ENCODE data around the gene FOXE3.

DNA sequence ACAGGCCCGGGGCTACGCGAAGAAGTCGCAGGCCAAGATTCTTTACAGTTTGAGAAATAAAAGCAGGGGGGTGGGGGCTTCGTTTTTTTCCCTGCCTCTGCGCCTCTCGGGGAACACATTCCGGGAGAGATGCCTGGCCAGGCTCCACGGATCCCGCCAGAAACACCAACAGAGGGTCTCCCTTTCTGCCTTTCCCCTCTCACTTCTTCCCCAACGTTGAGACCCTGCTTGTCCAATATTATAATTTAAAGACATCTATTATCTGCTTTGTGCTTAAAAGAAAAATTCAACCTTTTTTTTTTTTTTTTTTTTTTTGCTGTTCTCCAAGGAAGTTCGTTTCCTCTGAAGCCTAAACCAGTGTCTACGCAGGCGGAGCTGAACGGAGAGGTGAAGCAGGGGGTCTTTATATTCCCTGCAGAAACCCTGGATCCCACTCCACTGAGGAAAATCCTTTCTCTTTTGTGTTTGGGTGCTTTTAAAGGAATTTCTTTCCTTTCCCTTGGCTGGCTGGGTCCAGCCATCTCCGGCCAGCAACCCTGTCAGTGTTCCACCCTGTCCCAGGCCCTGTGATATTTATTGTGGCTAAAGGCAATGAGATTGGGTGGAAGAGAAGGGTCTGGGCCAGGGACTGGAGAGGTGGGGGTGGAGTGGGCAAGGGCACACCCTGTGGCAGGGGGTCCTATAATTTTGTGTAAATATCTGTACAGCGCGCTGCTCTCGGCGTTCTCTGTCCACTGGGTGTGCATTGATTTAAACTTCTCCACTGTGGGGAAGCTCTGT, 23.9 kb downstream of the FOXE3 start:
- TF ChIP-seq KDM5A (IDR thresholded peaks at IDR 0.05) = no peak
- TF ChIP-seq, protein P1, sequence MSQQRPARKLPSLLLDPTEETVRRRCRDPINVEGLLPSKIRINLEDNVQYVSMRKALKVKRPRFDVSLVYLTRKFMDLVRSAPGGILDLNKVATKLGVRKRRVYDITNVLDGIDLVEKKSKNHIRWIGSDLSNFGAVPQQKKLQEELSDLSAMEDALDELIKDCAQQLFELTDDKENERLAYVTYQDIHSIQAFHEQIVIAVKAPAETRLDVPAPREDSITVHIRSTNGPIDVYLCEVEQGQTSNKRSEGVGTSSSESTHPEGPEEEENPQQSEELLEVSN (IDR thresholded peaks at IDR 0.05; ENCODE audit: borderline replicate concordance, low read depth) = no peak
- TF ChIP-seq RARB (CRISPR knock-in tag; IDR thresholded peaks at IDR 0.05) = no peak
- no peak for TF ChIP-seq CBX2 (IDR thresholded peaks at IDR 0.05; ENCODE audit: borderline replicate concordance, low read depth)
- no peak for TF ChIP-seq RCOR1 (IDR thresholded peaks at IDR 0.05; ENCODE audit: low read depth, low read length)
- TF ChIP-seq KDM1A (IDR thresholded peaks at IDR 0.05; ENCODE audit: low read depth) = no peak
- TF ChIP-seq RNF2 (IDR thresholded peaks at IDR 0.05; ENCODE audit: borderline replicate concordance, low read depth) = no peak
- TF ChIP-seq, protein P2, sequence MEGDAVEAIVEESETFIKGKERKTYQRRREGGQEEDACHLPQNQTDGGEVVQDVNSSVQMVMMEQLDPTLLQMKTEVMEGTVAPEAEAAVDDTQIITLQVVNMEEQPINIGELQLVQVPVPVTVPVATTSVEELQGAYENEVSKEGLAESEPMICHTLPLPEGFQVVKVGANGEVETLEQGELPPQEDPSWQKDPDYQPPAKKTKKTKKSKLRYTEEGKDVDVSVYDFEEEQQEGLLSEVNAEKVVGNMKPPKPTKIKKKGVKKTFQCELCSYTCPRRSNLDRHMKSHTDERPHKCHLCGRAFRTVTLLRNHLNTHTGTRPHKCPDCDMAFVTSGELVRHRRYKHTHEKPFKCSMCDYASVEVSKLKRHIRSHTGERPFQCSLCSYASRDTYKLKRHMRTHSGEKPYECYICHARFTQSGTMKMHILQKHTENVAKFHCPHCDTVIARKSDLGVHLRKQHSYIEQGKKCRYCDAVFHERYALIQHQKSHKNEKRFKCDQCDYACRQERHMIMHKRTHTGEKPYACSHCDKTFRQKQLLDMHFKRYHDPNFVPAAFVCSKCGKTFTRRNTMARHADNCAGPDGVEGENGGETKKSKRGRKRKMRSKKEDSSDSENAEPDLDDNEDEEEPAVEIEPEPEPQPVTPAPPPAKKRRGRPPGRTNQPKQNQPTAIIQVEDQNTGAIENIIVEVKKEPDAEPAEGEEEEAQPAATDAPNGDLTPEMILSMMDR (IDR thresholded peaks at IDR 0.05) = no peak
- TF ChIP-seq EP300 (IDR thresholded peaks at IDR 0.05) = no peak
- no peak for TF ChIP-seq SMC3 (IDR thresholded peaks at IDR 0.05)

Data from A549 (cell line).